UCSD-AML1 (cell line): ENCODE data around the gene BOK.

Experiments used
- DNase-seq: peaks from one replicate; lab custom pipeline; 2025; ENCODE audit not compliant: unreplicated experiment; lab: John Stamatoyannopoulos, UW

Gene BOK

DNA sequence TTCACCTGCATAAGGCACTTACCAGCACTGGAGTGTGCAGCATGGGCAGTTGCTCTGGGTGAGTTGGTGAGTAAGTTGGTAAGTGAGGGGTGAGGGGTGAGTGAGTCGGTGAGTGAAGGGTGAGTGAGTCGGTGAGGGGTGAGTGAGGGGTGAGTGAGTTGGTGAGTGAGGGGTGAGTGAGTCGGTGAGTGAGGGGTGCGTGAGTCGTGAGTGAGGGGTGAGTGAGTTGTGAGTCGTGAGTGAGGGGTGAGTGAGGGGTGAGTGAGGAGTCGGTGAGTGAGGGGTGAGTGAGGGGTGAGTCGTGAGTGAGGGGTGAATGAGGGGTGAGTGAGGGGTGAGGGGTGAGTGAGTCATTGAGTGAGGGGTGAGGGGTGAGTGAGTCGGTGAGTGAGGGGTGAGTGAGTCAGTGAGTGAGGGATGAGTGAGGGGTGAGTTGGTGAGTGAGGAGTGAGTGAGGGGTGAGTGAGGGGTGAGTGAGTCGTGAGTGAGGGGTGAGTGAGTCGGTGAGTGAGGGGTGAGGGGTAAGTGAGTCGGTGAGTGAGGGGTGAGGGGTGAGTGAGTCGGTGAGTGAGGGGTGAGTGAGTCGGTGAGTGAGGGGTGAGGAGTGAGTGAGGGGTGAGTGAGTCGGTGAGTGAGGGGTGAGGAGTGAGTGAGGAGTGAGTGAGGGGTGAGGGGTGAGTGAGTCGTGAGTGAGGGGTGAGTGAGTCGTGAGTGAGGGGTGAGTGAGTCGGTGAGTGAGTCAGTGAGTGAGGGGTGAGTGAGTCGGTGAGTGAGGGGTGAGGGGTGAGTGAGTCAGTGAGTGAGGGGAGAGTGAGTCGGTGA is 61.3 kb downstream of the BOK start:
- DNase-seq = no peak

DNA sequence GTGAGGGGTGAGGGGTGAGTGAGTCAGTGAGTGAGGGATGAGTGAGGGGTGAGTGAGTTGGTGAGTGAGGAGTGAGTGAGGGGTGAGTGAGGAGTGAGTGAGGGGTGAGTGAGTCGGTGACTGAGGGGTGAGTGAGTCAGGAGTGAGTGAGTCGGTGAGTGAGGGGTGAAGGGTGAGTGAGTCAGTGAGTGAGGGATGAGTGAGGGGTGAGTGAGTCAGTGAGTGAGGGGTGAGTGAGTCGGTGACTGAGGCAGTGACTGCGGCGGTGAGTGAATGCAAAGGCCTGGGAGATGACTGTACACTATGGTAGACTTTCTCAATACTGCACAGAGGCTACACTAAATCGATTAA is 61.8 kb downstream of the BOK start:
- DNase-seq = no peak
